Measurements from ENCODE around the gene ITK.

DNA sequence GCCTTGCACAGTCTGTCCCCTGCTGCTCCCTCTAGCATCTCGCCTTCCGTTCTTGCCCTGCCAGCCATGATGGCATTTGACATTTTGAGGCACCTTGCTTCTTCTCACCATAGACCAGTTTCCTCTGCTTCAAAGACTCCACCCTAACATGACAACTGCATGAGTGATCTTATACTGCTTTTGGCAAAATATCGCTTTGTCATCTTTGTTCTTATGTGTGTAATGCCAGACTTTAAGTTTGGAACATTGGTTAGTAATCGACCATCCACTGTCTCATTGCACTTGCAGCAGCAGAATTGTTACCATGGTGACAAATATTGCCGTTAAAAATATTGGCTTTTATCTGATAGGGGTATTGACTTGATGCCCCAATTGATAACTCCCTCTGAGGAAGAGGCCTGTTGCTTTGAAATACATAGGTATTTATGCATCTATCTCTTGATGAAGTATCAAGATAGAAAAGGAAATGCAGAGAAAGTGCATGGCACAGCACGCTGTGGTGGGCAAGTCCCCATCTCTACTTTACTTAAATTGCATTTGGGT is 21.4 kb upstream of the ITK start:
- TF ChIP-seq CTCF (IDR thresholded peaks at IDR 0.05) (no peak), POLR2A (IDR thresholded peaks at IDR 0.05) (no peak), POLR2AphosphoS5 (IDR thresholded peaks at IDR 0.05) (no peak)

Data from breast epithelium (tissue), 3 donors.